ENCODE data around the gene AHI1. TPM values are rescaled to one million over a fixed set of nuclear protein-coding genes. Genes with fewer than 3 reads are reported as not detected.
A peak's percentile ranks its signal among the peaks of the same experiment; 100 is the strongest.

Gene AHI1
- total RNA-seq, 3 donors from 2014 or later (not counting 1 experiment from before 2014, with no cell fraction given), result 24.0 to 40.3 (median 32.4) TPM

GRCh38 chr6:135243871-135244796, 253.4 kb downstream of the AHI1 start:
- intact Hi-C loops (cut with micrococcal nuclease), result no loop called here
- no peak for TF ChIP-seq CTCF (IDR thresholded peaks at IDR 0.05)
- H3K27ac ChIP-seq (ENCODE audit: low read length), result no peak overlapping the region
- H3K36me3 Mint-ChIP-seq, result no peaks in the 10 kb centered on the region
- no peak for DNase-seq
- H3K4me1 Mint-ChIP-seq, result no peaks in the 10 kb centered on the region
- H3K9me3 Mint-ChIP-seq, result no peaks in the 10 kb centered on the region
- no peaks in the 10 kb centered on the region for H3K9me3 ChIP-seq (ENCODE audit: control insufficient read depth, insufficient read depth, low read length)
- ATAC-seq, result no peak
- no peak overlapping the region for H3K27ac Mint-ChIP-seq
- peaks cover 0 to 2% of the 10 kb centered on the region in 2 donors for H3K27me3 Mint-ChIP-seq (ENCODE audit: low read depth in 2 of 2)
- no peak overlapping the region for H3K4me3 ChIP-seq (ENCODE audit: low read length)
- no peak overlapping the region for H3K4me3 Mint-ChIP-seq
- WGBS (ENCODE audit: insufficient coverage), result 86% methylated on average over 4 of the region's 7 CpGs
- no peaks in the 10 kb centered on the region for H3K27me3 ChIP-seq (ENCODE audit: control insufficient read depth, insufficient read depth, low read length)
- H3K4me1 ChIP-seq (ENCODE audit: control insufficient read depth, insufficient read depth, low read length), result no peaks in the 10 kb centered on the region
- no peaks in the 10 kb centered on the region for H3K36me3 ChIP-seq (ENCODE audit: control insufficient read depth, insufficient read depth, low read length)

GRCh38 chr6:135240711-135241110, 256.8 kb downstream of the AHI1 start:
- H3K9me3 Mint-ChIP-seq, result no peaks in the 10 kb centered on the region
- TF ChIP-seq CTCF (IDR thresholded peaks at IDR 0.05), result no peak
- peaks cover 0 to 5% of the 10 kb centered on the region in 2 donors for H3K27me3 Mint-ChIP-seq (ENCODE audit: low read depth in 2 of 2)
- Histone ChIP-seq H3K27ac (ENCODE audit: low read length) (no peak overlapping the region), H3K4me3 (ENCODE audit: low read length) (no peak overlapping the region), H3K27me3 (ENCODE audit: control insufficient read depth, insufficient read depth, low read length) (no peaks in the 10 kb centered on the region), H3K4me1 (ENCODE audit: control insufficient read depth, insufficient read depth, low read length) (no peaks in the 10 kb centered on the region), H3K36me3 (ENCODE audit: control insufficient read depth, insufficient read depth, low read length) (no peaks in the 10 kb centered on the region), H3K9me3 (ENCODE audit: control insufficient read depth, insufficient read depth, low read length) (no peaks in the 10 kb centered on the region)
- no peaks in the 10 kb centered on the region for H3K4me1 Mint-ChIP-seq
- H3K36me3 Mint-ChIP-seq, result no peaks in the 10 kb centered on the region
- no peak for ATAC-seq
- H3K4me3 Mint-ChIP-seq, result no peak overlapping the region
- intact Hi-C loops (cut with micrococcal nuclease), result no loop called here
- WGBS (ENCODE audit: insufficient coverage), result 94% methylated on average over 5 of the region's 5 CpGs
- DNase-seq, result no peak
- no peak overlapping the region for H3K27ac Mint-ChIP-seq

- Histone ChIP-seq H3K27ac (ENCODE audit: low read length) (no peak overlapping the region), H3K4me3 (ENCODE audit: low read length) (no peak overlapping the region), H3K4me1 (ENCODE audit: control insufficient read depth, insufficient read depth, low read length) (no peaks in the 10 kb centered on the region), H3K36me3 (ENCODE audit: control insufficient read depth, insufficient read depth, low read length) (no peaks in the 10 kb centered on the region), H3K27me3 (ENCODE audit: control insufficient read depth, insufficient read depth, low read length) (no peaks in the 10 kb centered on the region), H3K9me3 (ENCODE audit: control insufficient read depth, insufficient read depth, low read length) (no peaks in the 10 kb centered on the region)
- H3K27ac Mint-ChIP-seq, result no peak overlapping the region
- no peak overlapping the region for H3K4me3 Mint-ChIP-seq
- peaks cover 0 to 2% of the 10 kb centered on the region in 2 donors for H3K27me3 Mint-ChIP-seq (ENCODE audit: low read depth in 2 of 2)
- no peak for TF ChIP-seq CTCF (IDR thresholded peaks at IDR 0.05)
- intact Hi-C loops (cut with micrococcal nuclease), result no loop called here
- H3K9me3 Mint-ChIP-seq, result no peaks in the 10 kb centered on the region
- H3K4me1 Mint-ChIP-seq, result no peaks in the 10 kb centered on the region
- WGBS (ENCODE audit: insufficient coverage), result 51% methylated on average over 6 of the region's 6 CpGs
- DNase-seq (peak in 1 of 2 donors; percentile 29), ATAC-seq (no peak)
- H3K36me3 Mint-ChIP-seq, result no peaks in the 10 kb centered on the region
These were observed 260.8 kb downstream of the AHI1 start for GRCh38 chr6:135236732-135237131.
